HCT116 (cell line): Measurements from ENCODE around the gene PRKCD. TPM values are rescaled to one million over a fixed set of nuclear protein-coding genes. Genes with fewer than 3 reads are reported as not detected.

Experiments
- ATAC-seq: fragments of 200-7000 bp; cut with Tn5 transposase; 2 replicates; pipeline ENCODE4 v1.9.1; 2020; ENCODE audit warnings: mild to moderate bottlenecking, moderate library complexity
- BruUV-seq: library from RNA; stranded (reverse); fragments of 400-500 nt; replicated peaks from 2 replicates; lab custom pipeline; 2021; lab: Mats Ljungman, UMichigan
- CTCF ChIA-PET: fragments of 300-600 bp; sonication (Branson Sonifier 250); formaldehyde crosslinking; loops from one replicate; lab custom pipeline; 2021; ENCODE audit warnings: antibody characterized with exemption; lab: Charles Lee
- POLR2A ChIA-PET: fragments of 300-600, 350-600 bp; sonication (Branson Sonifier 250); formaldehyde crosslinking; loops from one replicate; lab custom pipeline; 2021; ENCODE audit warnings: antibody characterized with exemption; lab: Charles Lee
- RAD21 ChIA-PET, 2 experiments: fragments of 300-600 bp; sonication (Branson Sonifier 250); formaldehyde crosslinking; loops; one replicate each; lab custom pipeline; 2023; ENCODE audit warnings: low total read pairs in 2 of 2; ENCODE audit not compliant: uncharacterized antibody in 2 of 2, unreplicated experiment in 2 of 2, low non-redundant PET in 1 of 2; lab: Charles Lee
- DNase-seq: peaks from one replicate; pipeline ENCODE4 v3.0.0-alpha.2; 2010; ENCODE audit warnings: low read depth, low spot score
- H2AFZ ChIP-seq: fragments of 200-600 bp; shearing (Covaris generic), sonication (generic); 2 replicates; pipeline ENCODE4 v1.6.1; 2017; ENCODE audit warnings: low read depth, mixed run types, mixed read lengths, antibody characterized with exemption, low read length; ENCODE audit not compliant: poor library complexity, severe bottlenecking
- H3K27ac ChIP-seq: 2 replicates; pipeline ENCODE4 v1.5.1; 2012; ENCODE audit warnings: low read depth, low read length
- H3K27me3 ChIP-seq: fragments of 200-600 bp; sonication (generic); 2 replicates; pipeline ENCODE4 v1.6.1; 2016; ENCODE audit warnings: mixed run types, low read length, mixed read lengths; ENCODE audit not compliant: insufficient read depth
- H3K36me3 ChIP-seq, 2 experiments: fragments of 200-500 bp in 1 of 2; fragments of 200-600 bp in 1 of 2; sonication (Bioruptor generic) in 1 of 2; sonication (generic) in 1 of 2; 2 replicates each; pipeline versions ENCODE4 v1.5.1 to v1.6.1; 2014 to 2016; ENCODE audit warnings: low read length in 2 of 2, inconsistent platforms in 1 of 2, mixed read lengths in 1 of 2, mixed run types in 1 of 2; ENCODE audit not compliant: insufficient read depth in 2 of 2, control insufficient read depth in 1 of 2
- H3K4me1 ChIP-seq, 2 experiments: fragments of 200-600 bp in 1 of 2; sonication (generic) in 1 of 2; 2 replicates each; pipeline versions ENCODE4 v1.5.1 to v1.6.1; 2012 to 2017; ENCODE audit warnings: low read length in 2 of 2, inconsistent platforms in 1 of 2, mild to moderate bottlenecking in 1 of 2, mixed read lengths in 1 of 2, mixed run types in 1 of 2, moderate library complexity in 1 of 2; ENCODE audit not compliant: insufficient read depth in 2 of 2, control insufficient read depth in 1 of 2
- H3K4me2 ChIP-seq: fragments of 200-600 bp; sonication (generic); 2 replicates; pipeline ENCODE4 v1.6.1; 2017; ENCODE audit warnings: mixed run types, low read length, mixed read lengths
- H3K4me3 ChIP-seq, 2 experiments: fragments of 200-600 bp in 1 of 2; sonication (generic) in 1 of 2; replicated peaks in 1 of 2; 2 replicates each; pipeline ENCODE4 v1.5.1; 2011 to 2016; ENCODE audit warnings: low read length in 2 of 2, control low read depth in 1 of 2, low read depth in 1 of 2, mild to moderate bottlenecking in 1 of 2, mixed read lengths in 1 of 2, mixed run types in 1 of 2
- H3K79me2 ChIP-seq: fragments of 200-600 bp; sonication (generic); 2 replicates; pipeline ENCODE4 v1.6.1; 2017; ENCODE audit warnings: mild to moderate bottlenecking, mixed run types, low read length, moderate library complexity, mixed read lengths; ENCODE audit not compliant: insufficient read depth
- H3K9ac ChIP-seq: fragments of 200-600 bp; sonication (generic); 2 replicates; pipeline ENCODE4 v1.6.1; 2016; ENCODE audit warnings: low read length, mixed read lengths
- H3K9me2 ChIP-seq: fragments of 200-600 bp; sonication (generic), shearing (Covaris generic); 2 replicates; pipeline ENCODE4 v1.6.1; 2017; ENCODE audit warnings: mixed run types, mild to moderate bottlenecking, moderate library complexity; ENCODE audit not compliant: insufficient read depth
- H3K9me3 ChIP-seq, 2 experiments: fragments of 200-500 bp in 1 of 2; fragments of 200-600 bp in 1 of 2; sonication (Bioruptor generic) in 1 of 2; sonication (generic) in 1 of 2; 2 replicates each; pipeline ENCODE4 v1.6.1; 2014 to 2017; ENCODE audit warnings: low read length in 2 of 2, mixed read lengths in 2 of 2, inconsistent platforms in 1 of 2, low read depth in 1 of 2, mild to moderate bottlenecking in 1 of 2, mixed run types in 1 of 2, moderate library complexity in 1 of 2; ENCODE audit not compliant: control insufficient read depth in 1 of 2, insufficient read depth in 1 of 2
- H4K20me1 ChIP-seq: fragments of 200-600 bp; sonication (generic), shearing (Covaris generic); 2 replicates; pipeline ENCODE4 v1.6.1; 2017; ENCODE audit warnings: mixed run types, mild to moderate bottlenecking, moderate library complexity; ENCODE audit not compliant: insufficient read depth
- ATF3 ChIP-seq: IDR thresholded peaks from 2 replicates; pipeline ENCODE4 v1.6.1; 2012
- CBX3 ChIP-seq: IDR thresholded peaks from 2 replicates; pipeline ENCODE4 v1.6.1; 2012; ENCODE audit warnings: low read depth
- EZH2phosphoT487 ChIP-seq: fragments of 200-600 bp; IDR thresholded peaks from 2 replicates; pipeline ENCODE4 v1.6.1; 2018; ENCODE audit warnings: antibody characterized with exemption, borderline replicate concordance
- JUND ChIP-seq: IDR thresholded peaks from 2 replicates; pipeline ENCODE4 v1.6.1; 2012
- MAX ChIP-seq: IDR thresholded peaks from 2 replicates; pipeline ENCODE4 v1.6.1; 2012
- POLR2A ChIP-seq: IDR thresholded peaks from 2 replicates; pipeline ENCODE4 v1.7.0; 2011; ENCODE audit warnings: borderline replicate concordance; ENCODE audit not compliant: insufficient read depth, insufficient read length; ENCODE audit errors: extremely low read depth
- SP1 ChIP-seq: IDR thresholded peaks from 2 replicates; pipeline ENCODE4 v1.6.1; 2012; ENCODE audit warnings: low read depth
- YY1 ChIP-seq: IDR thresholded peaks from 2 replicates; pipeline ENCODE4 v1.6.1; 2011; ENCODE audit warnings: low read length, low read depth, moderate library complexity, mild to moderate bottlenecking; ENCODE audit not compliant: insufficient replicate concordance; ENCODE audit errors: extremely low read depth
- ZFX ChIP-seq: fragments of 450-650 bp; IDR thresholded peaks from 2 replicates; pipeline ENCODE4 v1.6.1; 2017
- intact Hi-C: fragments of 100-400 bp; cut with micrococcal nuclease; formaldehyde crosslinking; loops from 2 replicates; pipeline ENCODE4 v1.10.0; 2022
- total RNA-seq: library from RNA; stranded (reverse); gene quantifications from one replicate; pipeline ENCODE4 v1.2.1, GENCODE V29; 2021; ENCODE audit not compliant: unreplicated experiment

The PRKCD gene
- total RNA-seq, 1 experiment from 2014 or later = 34.4 TPM

GRCh38 chr3:53155760-53156159 is 5.2 kb upstream of the PRKCD start:
- TF ChIP-seq MAX = no peak
- TF ChIP-seq ZFX = no peak
- peak; percentile 62 for TF ChIP-seq SP1
- POLR2A ChIA-PET = no interaction called here
- ATAC-seq (no peak), DNase-seq (no peak)
- peak overlapping the region; percentile 36; the same call in 1 of the 2 replicates for H3K4me2 ChIP-seq
- no peaks in the 10 kb centered on the region for H3K79me2 ChIP-seq
- no peaks in the 10 kb centered on the region for H3K27me3 ChIP-seq
- no peak overlapping the region for H3K9ac ChIP-seq
- no peaks in the 10 kb centered on the region for H3K9me3 ChIP-seq
- no peak overlapping the region for H3K4me3 ChIP-seq
- BruUV-seq = no TSS peak
- no peaks in the 10 kb centered on the region for H3K36me3 ChIP-seq
- H3K4me1 ChIP-seq = peaks cover 41 to 54% of the 10 kb centered on the region in 2 experiments
- RAD21 ChIA-PET = no interaction called here
- H3K9me2 ChIP-seq = no peaks in the 10 kb centered on the region
- no peak overlapping the region for H2AFZ ChIP-seq
- no peak overlapping the region; the same call in 1 of the 2 replicates for H3K27ac ChIP-seq
- H4K20me1 ChIP-seq = no peaks in the 10 kb centered on the region
- CTCF ChIA-PET = no interaction called here
- intact Hi-C loops = no loop called here

- DNase-seq (no peak), ATAC-seq (no peak)
- TF ChIP-seq CBX3 (no peak), EZH2phosphoT487 (no peak), ATF3 (no peak), POLR2A (no peak), JUND (no peak), YY1 (no peak), SP1 (no peak)
- Histone ChIP-seq H4K20me1 (no peaks in the 10 kb centered on the region), H3K79me2 (peaks cover 1% of the 10 kb centered on the region; the same call in 1 of the 2 replicates), H3K27ac (no peak overlapping the region; the same call in 1 of the 2 replicates), H3K4me2 (no peak overlapping the region), H3K9ac (no peak overlapping the region), H3K27me3 (no peaks in the 10 kb centered on the region), H3K9me2 (no peaks in the 10 kb centered on the region), H3K36me3 (no peaks in the 10 kb centered on the region), H3K9me3 (no peaks in the 10 kb centered on the region), H2AFZ (no peak overlapping the region), H3K4me1 (peaks cover 41 to 53% of the 10 kb centered on the region in 2 experiments), H3K4me3 (no peak overlapping the region)
- ChIA-PET CTCF (no interaction called here), POLR2A (no interaction called here), RAD21 (no interaction called here)
- intact Hi-C loops = no loop called here
- no TSS peak for BruUV-seq
Measured at GRCh38 chr3:53156368-53156834, 4.6 kb upstream of the PRKCD start.
